HG03354 (cell line): Measurements from ENCODE around the gene MEIS2.

Experiments used
- ATAC-seq: cut with Tn5 transposase; IDR thresholded peaks from one replicate; pipeline ENCODE4 v1.9.1; 2021; ENCODE audit warnings: mild to moderate bottlenecking; ENCODE audit not compliant: unreplicated experiment, poor library complexity, severe bottlenecking

MEIS2 gene

GRCh38 chr15:36914960-36915808 is 185.2 kb downstream of the MEIS2 start:
- ATAC-seq: no peak

GRCh38 chr15:36914466-36914865 is 185.9 kb downstream of the MEIS2 start:
- ATAC-seq: no peak

GRCh38 chr15:36912311-36912712 is 188.0 kb downstream of the MEIS2 start:
- no peak for ATAC-seq

- ATAC-seq: no peak
Measured at GRCh38 chr15:36911322-36911944, 188.9 kb downstream of the MEIS2 start.

- ATAC-seq: no peak
Measured at GRCh38 chr15:36908991-36909390, 191.4 kb downstream of the MEIS2 start.

GRCh38 chr15:36907295-36907694 is 193.1 kb downstream of the MEIS2 start:
- no peak for ATAC-seq

GRCh38 chr15:36905908-36906307 is 194.4 kb downstream of the MEIS2 start:
- no peak for ATAC-seq

- no peak for ATAC-seq
Measured at GRCh38 chr15:36904715-36905114, 195.6 kb downstream of the MEIS2 start.

GRCh38 chr15:36903922-36904556 is 196.3 kb downstream of the MEIS2 start:
- no peak for ATAC-seq

GRCh38 chr15:36903195-36903594 is 197.2 kb downstream of the MEIS2 start:
- ATAC-seq: no peak

GRCh38 chr15:36901012-36901411 is 199.3 kb downstream of the MEIS2 start:
- no peak for ATAC-seq

GRCh38 chr15:36899696-36900095 is 200.7 kb downstream of the MEIS2 start:
- ATAC-seq: no peak

- no peak for ATAC-seq
Measured at GRCh38 chr15:36898536-36899126, 201.7 kb downstream of the MEIS2 start.

- ATAC-seq: no peak
Measured at GRCh38 chr15:36897834-36898233, 202.5 kb downstream of the MEIS2 start.

- no peak for ATAC-seq
Measured at GRCh38 chr15:36896949-36897348, 203.4 kb downstream of the MEIS2 start.

GRCh38 chr15:36894075-36894474 is 206.3 kb downstream of the MEIS2 start:
- ATAC-seq: no peak

- no peak for ATAC-seq
Measured at GRCh38 chr15:36893276-36893675, 207.1 kb downstream of the MEIS2 start.

- ATAC-seq: no peak
Measured at GRCh38 chr15:36888011-36888992, 212.0 kb downstream of the MEIS2 start.

- no peak for ATAC-seq
Measured at GRCh38 chr15:36887214-36887961, 213.0 kb downstream of the MEIS2 start.
